ENCODE results near the gene NRG3.
"Not testable (repeated sequence)": the region's sequence is repeated elsewhere in the genome, so short reads cannot be mapped to it uniquely, and the experiment has no call there.

Gene NRG3

GRCh38 chr10:82294874-82295378 is 419.9 kb downstream of the NRG3 start:
- DNase-seq = no peak

DNA sequence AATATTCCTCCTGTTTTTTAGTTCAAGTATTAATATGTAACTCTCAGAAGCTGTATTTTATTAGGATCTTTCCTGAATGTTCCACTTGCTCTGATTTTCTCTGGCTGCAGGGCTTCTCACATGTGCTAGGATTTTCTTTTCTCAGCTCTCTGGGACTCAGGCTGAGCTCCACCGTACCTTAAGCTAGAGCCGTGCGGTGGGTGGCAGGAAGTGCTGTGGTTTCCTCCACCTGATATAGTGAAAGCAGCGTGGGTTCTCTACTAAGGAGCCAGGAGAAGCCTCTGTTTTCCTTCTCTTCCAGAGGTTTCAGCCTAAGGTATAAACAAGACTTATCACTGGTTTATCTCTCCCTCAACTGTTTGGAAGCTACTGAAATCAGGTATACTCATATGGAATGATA is 433.6 kb downstream of the NRG3 start:
- DNase-seq = no peak

GRCh38 chr10:82310839-82311238 is 435.8 kb downstream of the NRG3 start:
- no peak for DNase-seq

DNA sequence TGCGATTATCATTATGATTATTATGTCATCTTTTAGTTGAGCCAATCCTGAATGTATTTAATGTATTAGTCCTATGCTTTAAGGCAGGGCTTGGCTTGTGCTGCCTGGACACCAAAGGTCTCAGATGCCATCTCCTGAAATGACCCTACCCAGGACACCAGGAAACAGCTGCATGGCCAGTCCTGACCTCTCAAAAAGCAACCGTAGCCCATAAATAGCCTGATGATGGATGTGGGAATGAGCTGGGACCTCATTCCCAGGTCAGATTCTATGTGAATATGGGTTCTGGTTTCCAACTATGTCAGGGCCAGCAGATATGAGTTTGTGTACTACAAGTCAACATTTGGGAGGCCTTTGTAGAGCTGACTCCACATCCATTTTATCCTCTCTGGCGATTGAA is 438.4 kb downstream of the NRG3 start:
- DNase-seq = no peak

DNA sequence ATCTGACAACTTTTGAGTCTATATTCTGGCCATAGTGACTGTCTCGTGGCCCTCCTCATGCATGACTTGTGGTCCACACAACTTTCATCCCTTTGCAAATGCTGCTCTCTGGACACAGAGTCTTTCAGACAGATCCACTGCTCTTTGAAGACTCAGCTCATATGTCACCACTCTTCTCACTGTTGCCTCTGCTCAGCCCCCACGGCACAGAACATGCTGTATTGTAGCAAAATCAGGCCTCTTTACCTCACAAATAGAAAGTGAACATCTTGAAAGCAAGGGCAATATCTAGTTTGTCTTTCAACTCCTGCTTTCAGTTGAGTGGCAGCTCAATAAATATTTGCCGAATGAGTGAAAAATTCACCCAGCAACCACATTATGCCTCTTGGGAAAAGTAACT is 443.5 kb downstream of the NRG3 start:
- no peak for DNase-seq

DNA sequence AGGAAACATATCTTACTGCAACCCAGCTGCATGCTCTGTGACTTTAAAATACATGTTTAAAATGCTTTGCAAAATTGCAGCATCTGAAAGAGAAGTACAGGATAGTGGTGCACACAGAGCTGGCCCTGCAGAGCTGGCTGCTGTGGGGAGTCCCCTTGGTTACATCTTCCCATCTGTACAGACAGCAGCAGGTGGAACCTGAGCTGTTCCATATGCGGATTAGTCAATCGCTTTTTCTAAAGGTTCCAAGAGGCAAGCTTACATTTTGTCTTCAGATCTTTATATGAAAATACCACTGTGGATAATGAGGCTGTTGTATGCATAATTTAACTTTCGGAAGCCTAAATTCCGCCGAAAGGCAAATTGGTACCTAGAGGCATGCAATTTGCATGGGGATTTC is 444.1 kb downstream of the NRG3 start:
- no peak for DNase-seq

GRCh38 chr10:82319562-82319961 is 444.6 kb downstream of the NRG3 start:
- no peak for DNase-seq

DNA sequence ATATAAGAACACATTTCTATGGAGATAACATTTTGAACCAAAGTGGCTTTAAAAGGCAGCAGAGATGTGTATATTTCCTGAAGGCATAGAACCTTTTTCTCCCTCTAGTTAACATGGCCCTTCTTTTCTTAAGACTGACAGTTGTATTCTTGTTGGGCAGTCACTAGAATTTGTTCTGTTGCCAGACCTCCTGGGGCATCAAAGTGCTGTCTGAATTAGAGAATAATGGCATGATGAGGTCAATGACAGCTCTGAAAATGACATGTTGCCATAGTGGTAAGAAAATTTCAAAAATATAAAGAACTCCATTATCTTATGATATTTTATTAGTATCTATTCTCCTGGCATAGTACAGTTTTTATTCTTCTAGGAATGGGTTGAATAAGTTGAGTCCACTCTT is 446.7 kb downstream of the NRG3 start:
- no peak for DNase-seq

DNA sequence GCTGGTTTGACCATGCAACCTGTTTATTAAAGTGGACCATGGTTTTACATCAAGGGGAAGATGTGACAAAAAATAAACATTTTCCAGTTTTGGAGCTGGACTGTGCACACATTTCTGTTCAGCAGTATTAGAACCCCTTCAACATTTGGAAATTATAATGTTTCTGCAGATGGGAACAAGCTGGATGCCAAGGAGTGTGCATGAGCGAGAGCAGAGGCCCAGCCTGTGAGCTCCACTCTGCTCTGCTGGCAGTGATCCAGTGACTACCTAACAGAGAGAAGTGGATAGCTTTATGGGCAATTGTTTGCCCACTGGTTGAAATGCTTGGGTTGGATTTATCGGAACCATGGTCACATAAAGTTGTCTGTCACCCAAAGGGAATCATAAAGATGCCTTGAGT is 456.7 kb downstream of the NRG3 start:
- no peak for DNase-seq

GRCh38 chr10:82335831-82336230 is 460.8 kb downstream of the NRG3 start:
- no peak for DNase-seq

DNA sequence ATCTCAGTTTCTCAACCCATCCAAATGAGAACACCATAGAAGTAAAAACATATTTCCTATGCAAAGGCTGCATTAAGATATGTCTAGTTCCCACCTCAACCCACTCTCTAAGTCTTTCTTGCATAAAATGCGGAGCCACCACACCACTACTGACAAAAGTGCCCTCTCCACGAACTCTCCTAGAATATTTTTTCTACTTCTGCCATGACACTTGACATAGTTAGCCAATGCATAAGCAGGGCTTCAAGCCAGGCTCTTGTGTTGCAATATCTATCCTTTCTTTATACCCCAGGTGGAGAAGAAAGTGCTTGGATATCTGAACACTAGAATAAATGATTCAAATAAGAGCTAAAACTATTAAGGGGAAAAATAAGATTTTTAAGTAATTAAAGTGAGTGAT is 465.2 kb downstream of the NRG3 start:
- no peak for DNase-seq

GRCh38 chr10:82349590-82349989 is 474.6 kb downstream of the NRG3 start:
- DNase-seq = not testable (repeated sequence)

DNA sequence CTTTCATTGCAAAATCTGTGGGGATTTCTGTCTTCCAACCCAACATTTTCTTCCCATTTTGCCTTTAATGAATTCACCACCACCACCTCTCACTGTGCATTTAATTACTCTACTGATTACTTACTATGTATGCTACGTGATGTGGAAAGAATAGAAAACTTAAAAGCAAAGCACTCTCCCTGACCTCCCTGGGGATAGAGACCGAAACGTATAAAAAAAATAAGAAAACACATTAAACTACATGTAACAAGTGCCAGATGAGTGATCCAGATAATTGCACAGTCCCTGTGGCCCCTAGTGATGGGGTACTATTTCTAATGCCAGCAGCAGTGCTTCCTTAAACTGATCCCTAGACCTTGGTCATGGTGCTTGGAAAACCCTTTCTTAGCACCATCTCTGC is 478.4 kb downstream of the NRG3 start:
- DNase-seq = no peak

DNA sequence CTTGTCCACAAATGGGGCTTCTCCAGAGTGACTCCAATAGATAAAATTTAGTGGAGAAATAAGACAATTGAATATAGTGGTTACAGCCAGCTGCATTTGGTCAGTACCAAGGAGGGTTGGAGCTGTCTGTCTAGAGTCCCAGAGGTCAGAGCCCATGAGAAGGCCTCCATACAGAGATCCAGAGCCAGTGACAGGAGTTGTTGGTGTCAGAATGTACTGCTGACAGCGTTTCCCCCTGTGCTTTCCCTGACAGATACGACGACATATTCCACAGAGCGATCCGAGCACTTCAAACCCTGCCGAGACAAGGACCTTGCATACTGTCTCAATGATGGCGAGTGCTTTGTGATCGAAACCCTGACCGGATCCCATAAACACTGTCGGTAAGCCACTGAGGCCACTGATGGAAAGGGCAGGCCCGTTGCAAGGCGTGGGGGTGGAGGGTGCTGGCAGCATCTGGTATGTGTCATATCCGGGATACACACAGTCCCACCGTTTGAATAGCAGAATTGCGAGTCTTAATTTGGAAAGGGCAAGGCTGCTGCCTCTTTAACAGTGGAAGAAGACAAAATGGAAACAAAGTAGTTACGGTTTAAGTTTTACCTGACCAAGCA is 483.6 kb downstream of the NRG3 start:
- no peak for DNase-seq

- DNase-seq = no peak
Measured at GRCh38 chr10:82361256-82361655, 486.3 kb downstream of the NRG3 start.

DNA sequence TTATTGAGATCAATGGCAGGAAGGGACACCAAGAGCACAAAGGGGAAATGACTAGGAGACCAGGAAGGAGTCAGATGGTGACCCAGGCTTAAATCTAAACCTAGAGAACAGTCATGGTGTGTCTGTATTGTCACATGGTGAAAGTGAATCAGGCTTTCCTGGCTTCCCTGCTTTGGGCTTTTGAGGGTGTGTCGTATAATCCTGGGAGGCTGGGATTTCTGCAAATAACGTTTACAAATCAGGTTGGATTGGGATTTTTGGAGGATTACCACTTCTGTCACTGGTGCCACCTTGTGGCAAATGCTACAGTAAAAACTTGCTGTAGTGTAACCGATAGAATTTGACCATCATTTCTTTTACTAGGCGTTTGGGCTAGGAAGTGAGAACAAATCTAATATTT is 502.6 kb downstream of the NRG3 start:
- DNase-seq = no peak

DNA sequence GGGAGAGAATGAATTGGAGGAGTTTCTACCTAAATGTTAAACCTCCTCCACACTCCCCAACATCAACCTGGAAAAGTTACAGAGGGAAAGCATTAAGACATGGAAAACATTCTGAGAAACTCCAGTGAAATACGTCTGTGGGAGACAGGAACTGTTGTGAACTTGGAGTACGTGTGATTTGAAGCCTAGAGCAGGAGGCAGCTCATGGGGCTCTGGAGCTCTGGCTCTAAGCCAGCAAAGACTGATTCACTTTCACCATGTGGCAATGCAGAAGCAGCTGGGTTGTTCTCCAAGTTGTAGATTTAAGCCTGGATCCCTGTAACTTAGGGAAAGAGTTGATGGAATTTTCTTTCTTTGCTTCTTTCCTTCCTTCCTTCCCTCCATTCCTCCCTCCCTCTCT is 503.2 kb downstream of the NRG3 start:
- DNase-seq = no peak

DNA sequence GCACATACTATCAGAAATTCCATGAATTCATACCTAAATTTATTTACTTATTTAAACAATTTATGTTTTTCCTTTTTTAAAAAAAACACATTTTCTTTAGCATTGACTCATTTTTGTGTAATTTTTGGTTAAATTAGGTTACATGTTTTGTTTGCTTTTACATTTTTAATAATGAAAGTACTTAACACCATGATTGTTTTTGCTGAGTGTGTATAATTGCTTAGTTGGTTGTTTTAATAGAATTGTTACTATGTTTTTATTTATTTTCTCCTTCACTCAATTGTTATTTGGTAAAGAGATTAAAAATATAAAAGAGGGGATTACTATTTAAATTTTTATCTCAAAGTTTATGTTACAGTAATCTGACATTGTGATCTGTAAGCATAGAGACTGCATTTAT is 508.4 kb downstream of the NRG3 start:
- DNase-seq = no peak

- DNase-seq = no peak
Measured at GRCh38 chr10:82390866-82391658, 516.1 kb downstream of the NRG3 start.

DNA sequence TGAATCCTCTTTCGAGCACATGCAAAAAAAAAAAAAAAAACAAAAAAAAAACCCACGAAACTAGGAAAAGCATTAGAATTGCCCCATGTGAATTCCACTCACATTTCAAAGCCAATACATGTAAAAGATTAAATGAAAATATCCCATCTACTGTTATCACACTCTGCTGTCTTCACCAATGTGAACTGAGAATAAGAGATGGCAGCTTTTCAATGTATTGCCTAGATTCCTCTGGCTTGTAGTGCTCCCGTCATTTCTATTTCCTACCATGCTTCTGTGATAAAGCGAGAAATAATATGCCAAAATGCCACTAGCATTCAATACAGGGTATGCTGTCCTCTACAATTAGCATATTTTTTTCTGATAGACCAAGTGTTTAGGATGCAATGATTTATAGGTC is 517.0 kb downstream of the NRG3 start:
- no peak for DNase-seq

- no peak for DNase-seq
Measured at GRCh38 chr10:82392533-82392932, 517.5 kb downstream of the NRG3 start.

- DNase-seq = no peak
Measured at GRCh38 chr10:82394122-82394521, 519.1 kb downstream of the NRG3 start.

DNA sequence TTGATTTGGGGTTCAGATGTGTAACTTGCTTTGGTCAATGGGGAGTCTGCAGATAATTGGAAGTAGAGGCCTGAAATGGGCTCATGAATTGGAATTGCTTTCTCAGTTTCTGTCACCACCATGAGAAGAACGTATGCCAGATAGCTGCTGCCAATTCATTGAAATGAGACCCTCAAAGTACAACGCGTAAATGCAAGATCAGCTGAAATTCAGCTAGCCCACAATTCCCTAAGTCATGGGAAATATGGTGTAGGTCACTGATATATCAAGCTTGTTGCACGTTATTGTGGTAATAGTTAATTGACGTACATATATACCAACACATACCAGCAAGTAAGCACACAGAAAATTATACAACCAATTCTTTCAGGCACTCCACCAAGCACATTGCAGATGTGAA is 520.0 kb downstream of the NRG3 start:
- no peak for DNase-seq

DNA sequence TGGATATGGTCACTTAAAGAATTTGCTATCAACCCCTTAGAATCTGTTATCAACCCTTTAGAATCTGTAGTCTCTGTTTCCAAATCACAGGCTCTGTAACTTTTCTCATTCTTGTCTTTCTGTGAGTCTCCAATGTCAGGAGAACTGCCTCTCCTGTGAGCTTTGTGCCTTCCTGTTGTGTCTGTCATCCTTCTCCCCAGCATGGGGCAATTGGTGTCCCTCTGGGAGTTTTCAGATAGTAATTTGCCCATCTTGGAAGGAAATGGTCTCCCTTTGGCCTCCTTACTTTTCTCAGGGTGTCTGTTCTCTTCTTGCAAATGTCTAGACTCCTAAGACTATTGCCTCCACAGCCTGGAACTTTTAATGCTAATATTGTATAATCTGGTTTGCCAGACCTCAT is 521.9 kb downstream of the NRG3 start:
- DNase-seq = no peak

GRCh38 chr10:82397854-82398253 is 522.9 kb downstream of the NRG3 start:
- no peak for DNase-seq

Measured in activated CD8-positive, alpha-beta memory T cell treated with anti-CD3 and anti-CD28 coated beads, Interleukin-2, amount 50 U/mL, for 4 hours (primary cell).